GM12878 (cell line): ENCODE measurements around the gene PIGM. TPM values are rescaled to one million over a fixed set of nuclear protein-coding genes. Genes with fewer than 3 reads are reported as not detected.

Source experiments
- BHLHE40 ChIP-seq, 2 experiments: fragments of 450-650 bp in 1 of 2; IDR thresholded peaks; 2 replicates each; pipeline ENCODE4 v1.6.1; 2011 to 2017; ENCODE audit warnings: low read depth in 2 of 2, borderline replicate concordance in 1 of 2, improper control_type of control experiment in 1 of 2, low read length in 1 of 2, mild to moderate bottlenecking in 1 of 2
- FOXK2 ChIP-seq: fragments of 450-650 bp; IDR thresholded peaks from 2 replicates; pipeline ENCODE4 v1.6.1; 2017; ENCODE audit warnings: mild to moderate bottlenecking, moderate library complexity
- HDGF ChIP-seq: fragments of 450-650 bp; IDR thresholded peaks from 2 replicates; pipeline ENCODE4 v1.6.1; 2016; ENCODE audit warnings: antibody characterized with exemption
- IRF4 ChIP-seq: IDR thresholded peaks from 2 replicates; pipeline ENCODE4 v1.6.1; 2011; ENCODE audit warnings: low read depth, low read length
- NR2C2 ChIP-seq: IDR thresholded peaks from 2 replicates; pipeline ENCODE4 v1.6.1; 2011; ENCODE audit warnings: borderline replicate concordance, low read depth; ENCODE audit not compliant: control insufficient read depth, insufficient read length
- SMC3 ChIP-seq: IDR thresholded peaks from 2 replicates; pipeline ENCODE4 v1.6.1; 2011; ENCODE audit warnings: low read length, improper control_type of control experiment, borderline replicate concordance
- ZNF274 ChIP-seq: IDR thresholded peaks from one replicate; pipeline ENCODE4 v1.8.0; 2011; ENCODE audit not compliant: insufficient read length, insufficient read depth
- ZSCAN29 ChIP-seq: fragments of 450-650 bp; IDR thresholded peaks from 2 replicates; pipeline ENCODE4 v1.6.1; 2017; ENCODE audit warnings: mild to moderate bottlenecking, moderate library complexity
- polyA plus RNA-seq, 11 experiments: library from polyadenylated mRNA; depleted of rRNA in 4 of 11; unstranded in 6 of 11; stranded (reverse) in 5 of 11; fragments of >200 nt; fragmentation: Nextera tagmentation in 4 of 11; fragmentation: Illumina TruSeq in 1 of 11; extraction: Ambion mirVana in 4 of 11; extraction: Trizol in 1 of 11; gene quantifications; 1 replicate in 1 of 11; 2 replicates in 10 of 11; pipeline versions ENCODE4 v1.2.1 to v1.2.3, GENCODE V29; 2011 to 2016; ENCODE audit warnings: inconsistent platforms in 2 of 11, missing spikeins in 2 of 11, low read depth in 1 of 11
- total RNA-seq, 4 experiments: library from RNA; depleted of rRNA in 3 of 4; stranded (reverse); fragments of >200 nt in 3 of 4; fragmentation: Illumina TruSeq in 1 of 4; extraction: Trizol in 1 of 4; gene quantifications; 2 replicates each; pipeline versions ENCODE4 v1.2.1 to v1.2.3, GENCODE V29; 2013 to 2021
- TF ChIP-seq, protein P1 (sequence below): IDR thresholded peaks from 2 replicates; pipeline ENCODE4 v1.6.1; 2012; ENCODE audit warnings: improper control_type of control experiment, low read depth, low read length; ENCODE audit not compliant: insufficient replicate concordance
- TF ChIP-seq, protein P2 (sequence below): fragments of 450-650 bp; IDR thresholded peaks from 2 replicates; pipeline ENCODE4 v1.6.1; 2017; ENCODE audit warnings: mild to moderate bottlenecking
- TF ChIP-seq, protein P3 (sequence below): fragments of 450-650 bp; IDR thresholded peaks from 2 replicates; pipeline ENCODE4 v1.6.1; 2018; ENCODE audit warnings: borderline replicate concordance, mild to moderate bottlenecking; ENCODE audit not compliant: partially characterized antibody
- TF ChIP-seq, protein P4 (sequence below): fragments of 450-650 bp; formaldehyde crosslinking; IDR thresholded peaks from 2 replicates; pipeline ENCODE4 v1.5.0; 2022; ENCODE audit warnings: mild to moderate bottlenecking, missing genetic modification characterization

The PIGM gene
- total and polyA plus RNA-seq, 10 of the 15 experiments (the other 5 are each of a cell fraction or from before 2014, with no cell fraction given): 2.6 to 6.1 (median 4.6) TPM

DNA sequence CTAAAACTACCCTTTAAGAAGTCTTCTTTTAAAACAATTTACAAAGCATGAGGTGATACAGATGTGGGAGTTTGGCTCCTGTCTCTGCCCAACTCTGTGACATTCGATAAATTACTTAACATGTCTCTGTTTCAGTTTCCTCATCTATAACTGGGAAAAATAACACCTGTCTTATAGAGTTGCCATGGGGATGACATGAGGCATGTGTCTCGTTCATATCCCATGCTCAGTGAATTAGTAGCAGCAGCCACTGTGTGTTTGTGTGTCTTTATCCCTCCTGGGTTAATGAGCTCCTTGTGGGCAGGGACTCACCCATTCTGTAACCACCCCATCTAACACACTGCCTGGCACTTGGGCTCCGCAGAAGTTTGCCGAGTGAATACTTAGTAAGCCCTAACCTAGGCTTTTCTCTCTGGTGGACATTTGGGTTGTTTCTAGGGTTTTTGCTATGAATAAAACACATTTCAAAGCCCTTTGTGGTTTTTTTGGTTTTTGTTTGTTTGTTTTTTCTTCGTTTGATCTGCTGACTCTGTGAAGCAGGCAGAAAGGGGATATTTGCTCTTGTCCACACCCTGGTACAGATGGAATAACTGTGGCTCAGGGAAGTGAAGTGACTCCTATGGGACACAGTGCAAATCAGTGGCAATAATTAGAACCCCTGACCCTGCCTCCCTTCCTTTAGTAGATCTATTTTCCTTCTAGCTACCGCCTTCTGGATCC, 48.8 kb upstream of the PIGM start (continued):
- TF ChIP-seq, protein P1, sequence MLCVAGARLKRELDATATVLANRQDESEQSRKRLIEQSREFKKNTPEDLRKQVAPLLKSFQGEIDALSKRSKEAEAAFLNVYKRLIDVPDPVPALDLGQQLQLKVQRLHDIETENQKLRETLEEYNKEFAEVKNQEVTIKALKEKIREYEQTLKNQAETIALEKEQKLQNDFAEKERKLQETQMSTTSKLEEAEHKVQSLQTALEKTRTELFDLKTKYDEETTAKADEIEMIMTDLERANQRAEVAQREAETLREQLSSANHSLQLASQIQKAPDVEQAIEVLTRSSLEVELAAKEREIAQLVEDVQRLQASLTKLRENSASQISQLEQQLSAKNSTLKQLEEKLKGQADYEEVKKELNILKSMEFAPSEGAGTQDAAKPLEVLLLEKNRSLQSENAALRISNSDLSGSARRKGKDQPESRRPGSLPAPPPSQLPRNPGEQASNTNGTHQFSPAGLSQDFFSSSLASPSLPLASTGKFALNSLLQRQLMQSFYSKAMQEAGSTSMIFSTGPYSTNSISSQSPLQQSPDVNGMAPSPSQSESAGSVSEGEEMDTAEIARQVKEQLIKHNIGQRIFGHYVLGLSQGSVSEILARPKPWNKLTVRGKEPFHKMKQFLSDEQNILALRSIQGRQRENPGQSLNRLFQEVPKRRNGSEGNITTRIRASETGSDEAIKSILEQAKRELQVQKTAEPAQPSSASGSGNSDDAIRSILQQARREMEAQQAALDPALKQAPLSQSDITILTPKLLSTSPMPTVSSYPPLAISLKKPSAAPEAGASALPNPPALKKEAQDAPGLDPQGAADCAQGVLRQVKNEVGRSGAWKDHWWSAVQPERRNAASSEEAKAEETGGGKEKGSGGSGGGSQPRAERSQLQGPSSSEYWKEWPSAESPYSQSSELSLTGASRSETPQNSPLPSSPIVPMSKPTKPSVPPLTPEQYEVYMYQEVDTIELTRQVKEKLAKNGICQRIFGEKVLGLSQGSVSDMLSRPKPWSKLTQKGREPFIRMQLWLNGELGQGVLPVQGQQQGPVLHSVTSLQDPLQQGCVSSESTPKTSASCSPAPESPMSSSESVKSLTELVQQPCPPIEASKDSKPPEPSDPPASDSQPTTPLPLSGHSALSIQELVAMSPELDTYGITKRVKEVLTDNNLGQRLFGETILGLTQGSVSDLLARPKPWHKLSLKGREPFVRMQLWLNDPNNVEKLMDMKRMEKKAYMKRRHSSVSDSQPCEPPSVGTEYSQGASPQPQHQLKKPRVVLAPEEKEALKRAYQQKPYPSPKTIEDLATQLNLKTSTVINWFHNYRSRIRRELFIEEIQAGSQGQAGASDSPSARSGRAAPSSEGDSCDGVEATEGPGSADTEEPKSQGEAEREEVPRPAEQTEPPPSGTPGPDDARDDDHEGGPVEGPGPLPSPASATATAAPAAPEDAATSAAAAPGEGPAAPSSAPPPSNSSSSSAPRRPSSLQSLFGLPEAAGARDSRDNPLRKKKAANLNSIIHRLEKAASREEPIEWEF: no peak
- TF ChIP-seq IRF4 (no peak), ZSCAN29 (no peak), FOXK2 (no peak), SMC3 (no peak), ZNF274 (no peak), HDGF (no peak), NR2C2 (no peak), BHLHE40 (IDR thresholded peaks at IDR 0.05; ENCODE audit: borderline replicate concordance in 1 of 2, low read depth in 2 of 2, low read length in 1 of 2) (no peak)
- TF ChIP-seq, protein P2, sequence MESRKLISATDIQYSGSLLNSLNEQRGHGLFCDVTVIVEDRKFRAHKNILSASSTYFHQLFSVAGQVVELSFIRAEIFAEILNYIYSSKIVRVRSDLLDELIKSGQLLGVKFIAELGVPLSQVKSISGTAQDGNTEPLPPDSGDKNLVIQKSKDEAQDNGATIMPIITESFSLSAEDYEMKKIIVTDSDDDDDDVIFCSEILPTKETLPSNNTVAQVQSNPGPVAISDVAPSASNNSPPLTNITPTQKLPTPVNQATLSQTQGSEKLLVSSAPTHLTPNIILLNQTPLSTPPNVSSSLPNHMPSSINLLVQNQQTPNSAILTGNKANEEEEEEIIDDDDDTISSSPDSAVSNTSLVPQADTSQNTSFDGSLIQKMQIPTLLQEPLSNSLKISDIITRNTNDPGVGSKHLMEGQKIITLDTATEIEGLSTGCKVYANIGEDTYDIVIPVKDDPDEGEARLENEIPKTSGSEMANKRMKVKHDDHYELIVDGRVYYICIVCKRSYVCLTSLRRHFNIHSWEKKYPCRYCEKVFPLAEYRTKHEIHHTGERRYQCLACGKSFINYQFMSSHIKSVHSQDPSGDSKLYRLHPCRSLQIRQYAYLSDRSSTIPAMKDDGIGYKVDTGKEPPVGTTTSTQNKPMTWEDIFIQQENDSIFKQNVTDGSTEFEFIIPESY: no peak
- TF ChIP-seq, protein P3, sequence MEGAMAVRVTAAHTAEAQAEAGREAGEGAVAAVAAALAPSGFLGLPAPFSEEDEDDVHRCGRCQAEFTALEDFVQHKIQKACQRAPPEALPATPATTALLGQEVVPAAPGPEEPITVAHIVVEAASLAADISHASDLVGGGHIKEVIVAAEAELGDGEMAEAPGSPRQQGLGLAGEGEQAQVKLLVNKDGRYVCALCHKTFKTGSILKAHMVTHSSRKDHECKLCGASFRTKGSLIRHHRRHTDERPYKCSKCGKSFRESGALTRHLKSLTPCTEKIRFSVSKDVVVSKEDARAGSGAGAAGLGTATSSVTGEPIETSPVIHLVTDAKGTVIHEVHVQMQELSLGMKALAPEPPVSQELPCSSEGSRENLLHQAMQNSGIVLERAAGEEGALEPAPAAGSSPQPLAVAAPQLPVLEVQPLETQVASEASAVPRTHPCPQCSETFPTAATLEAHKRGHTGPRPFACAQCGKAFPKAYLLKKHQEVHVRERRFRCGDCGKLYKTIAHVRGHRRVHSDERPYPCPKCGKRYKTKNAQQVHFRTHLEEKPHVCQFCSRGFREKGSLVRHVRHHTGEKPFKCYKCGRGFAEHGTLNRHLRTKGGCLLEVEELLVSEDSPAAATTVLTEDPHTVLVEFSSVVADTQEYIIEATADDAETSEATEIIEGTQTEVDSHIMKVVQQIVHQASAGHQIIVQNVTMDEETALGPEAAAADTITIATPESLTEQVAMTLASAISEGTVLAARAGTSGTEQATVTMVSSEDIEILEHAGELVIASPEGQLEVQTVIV: no peak
- TF ChIP-seq, protein P4, sequence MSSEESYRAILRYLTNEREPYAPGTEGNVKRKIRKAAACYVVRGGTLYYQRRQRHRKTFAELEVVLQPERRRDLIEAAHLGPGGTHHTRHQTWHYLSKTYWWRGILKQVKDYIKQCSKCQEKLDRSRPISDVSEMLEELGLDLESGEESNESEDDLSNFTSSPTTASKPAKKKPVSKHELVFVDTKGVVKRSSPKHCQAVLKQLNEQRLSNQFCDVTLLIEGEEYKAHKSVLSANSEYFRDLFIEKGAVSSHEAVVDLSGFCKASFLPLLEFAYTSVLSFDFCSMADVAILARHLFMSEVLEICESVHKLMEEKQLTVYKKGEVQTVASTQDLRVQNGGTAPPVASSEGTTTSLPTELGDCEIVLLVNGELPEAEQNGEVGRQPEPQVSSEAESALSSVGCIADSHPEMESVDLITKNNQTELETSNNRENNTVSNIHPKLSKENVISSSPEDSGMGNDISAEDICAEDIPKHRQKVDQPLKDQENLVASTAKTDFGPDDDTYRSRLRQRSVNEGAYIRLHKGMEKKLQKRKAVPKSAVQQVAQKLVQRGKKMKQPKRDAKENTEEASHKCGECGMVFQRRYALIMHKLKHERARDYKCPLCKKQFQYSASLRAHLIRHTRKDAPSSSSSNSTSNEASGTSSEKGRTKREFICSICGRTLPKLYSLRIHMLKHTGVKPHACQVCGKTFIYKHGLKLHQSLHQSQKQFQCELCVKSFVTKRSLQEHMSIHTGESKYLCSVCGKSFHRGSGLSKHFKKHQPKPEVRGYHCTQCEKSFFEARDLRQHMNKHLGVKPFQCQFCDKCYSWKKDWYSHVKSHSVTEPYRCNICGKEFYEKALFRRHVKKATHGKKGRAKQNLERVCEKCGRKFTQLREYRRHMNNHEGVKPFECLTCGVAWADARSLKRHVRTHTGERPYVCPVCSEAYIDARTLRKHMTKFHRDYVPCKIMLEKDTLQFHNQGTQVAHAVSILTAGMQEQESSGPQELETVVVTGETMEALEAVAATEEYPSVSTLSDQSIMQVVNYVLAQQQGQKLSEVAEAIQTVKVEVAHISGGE (CRISPR knock-in tag): no peak
